GM12801 (cell line): ENCODE data around the gene RANBP1.

ENCODE experiments used
- CTCF ChIP-seq: IDR thresholded peaks from one replicate; pipeline ENCODE4 v1.5.1; 2011; ENCODE audit warnings: control low read depth; ENCODE audit not compliant: insufficient read length; ENCODE audit errors: extremely low read depth

RANBP1 gene

DNA sequence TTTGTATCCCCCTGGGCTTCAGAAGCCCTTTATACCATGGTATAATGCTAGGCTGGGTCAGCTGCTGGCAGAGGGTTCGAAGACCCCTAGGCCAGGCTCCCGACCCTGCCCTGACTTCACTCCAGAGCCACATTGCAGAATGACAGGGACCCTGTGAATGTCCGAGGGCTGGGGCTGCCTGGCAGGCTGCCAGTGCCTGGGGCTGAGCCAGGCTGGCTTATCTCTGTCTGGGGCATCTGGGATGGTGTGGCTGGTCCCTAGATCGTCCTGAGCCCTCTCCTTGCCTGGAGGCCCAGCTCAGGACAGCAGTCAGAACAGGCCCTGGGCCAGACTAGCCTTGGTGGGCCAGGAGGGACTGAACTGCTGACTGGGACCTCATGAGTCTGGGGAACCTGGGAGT, 19.4 kb downstream of the RANBP1 start:
- no peak for TF ChIP-seq CTCF

- no peak for TF ChIP-seq CTCF
Observed at GRCh38 chr22:20135806-20136602, 20.1 kb downstream of the RANBP1 start.

DNA sequence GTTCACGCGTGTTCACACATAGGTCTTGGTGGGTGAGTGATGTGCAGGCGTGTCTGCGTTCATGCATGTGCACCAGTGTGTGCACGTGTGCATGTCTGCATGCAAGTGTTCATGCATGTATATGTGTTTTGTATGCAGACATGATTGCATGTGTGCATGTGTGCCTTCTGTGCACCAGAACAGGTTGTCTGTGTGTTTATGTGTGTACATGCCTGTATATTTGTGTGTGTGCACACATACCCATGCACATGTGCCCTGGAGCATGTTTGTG, 20.6 kb downstream of the RANBP1 start:
- no peak for TF ChIP-seq CTCF

DNA sequence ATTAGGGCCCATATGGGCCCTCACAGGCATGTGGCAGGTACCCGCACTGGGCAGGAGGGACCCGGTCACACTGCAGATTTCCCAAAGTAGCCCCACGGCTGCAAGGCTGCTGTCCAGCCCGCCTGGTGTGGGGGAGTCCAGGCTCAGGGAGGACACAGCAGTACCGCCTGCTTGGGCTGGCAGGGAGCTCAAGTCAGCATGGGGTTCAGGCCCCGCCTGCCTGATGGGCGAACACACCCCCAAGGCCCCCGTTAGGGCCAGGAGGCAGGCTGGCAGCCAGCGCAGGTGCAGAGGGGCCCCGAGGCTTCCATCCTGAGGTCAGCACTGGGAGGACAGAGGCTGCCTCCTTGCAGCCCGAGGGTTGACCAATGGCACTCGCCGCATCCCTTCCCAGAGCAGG, 21.2 kb downstream of the RANBP1 start:
- TF ChIP-seq CTCF: no peak

- TF ChIP-seq CTCF: no peak
Observed at GRCh38 chr22:20137671-20138416, 21.9 kb downstream of the RANBP1 start.

DNA sequence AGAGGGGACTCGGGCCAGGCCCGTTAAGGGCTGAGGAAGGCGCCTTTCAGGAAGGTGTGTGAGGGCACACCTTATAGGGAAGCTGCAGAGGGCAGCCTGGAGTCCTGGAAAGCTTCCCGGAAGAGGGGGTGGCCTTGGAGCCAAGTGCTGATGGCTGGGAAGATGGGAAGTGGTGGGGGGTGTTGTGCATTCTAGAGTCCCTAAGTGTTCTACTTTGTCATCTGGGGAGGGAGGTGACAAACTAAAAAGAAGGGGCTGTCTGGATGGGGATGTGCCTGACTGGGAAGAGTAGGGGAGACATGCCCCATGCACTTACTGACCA, 22.5 kb downstream of the RANBP1 start:
- no peak for TF ChIP-seq CTCF

DNA sequence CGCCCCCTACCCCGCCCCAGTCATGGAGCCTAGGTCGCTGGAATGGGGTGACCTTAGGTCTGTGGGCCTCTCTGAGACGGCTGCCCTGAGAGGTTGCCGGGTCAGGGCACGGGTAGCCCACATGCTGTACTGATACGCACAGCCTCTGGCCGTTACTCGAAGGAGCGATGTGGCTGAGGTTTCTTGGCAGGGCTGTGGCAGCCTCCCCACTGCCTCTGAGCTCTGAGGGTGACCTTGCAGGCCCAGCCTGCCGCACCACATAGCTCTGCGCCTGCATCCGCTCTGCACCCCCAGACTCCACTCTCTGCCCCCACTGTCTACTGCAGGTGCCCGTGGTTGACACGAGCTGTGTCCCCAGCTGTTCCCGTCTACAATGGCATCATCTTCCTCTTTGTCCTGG, 23.0 kb downstream of the RANBP1 start:
- no peak for TF ChIP-seq CTCF
